Inferior parietal cortex (tissue), 1 donor: ENCODE data around the gene ARHGEF39.

Source experiments
- DNase-seq: peaks from one replicate; pipeline ENCODE4 v3.0.0-alpha.2; 2016; ENCODE audit errors: extremely low spot score

Gene ARHGEF39

DNA sequence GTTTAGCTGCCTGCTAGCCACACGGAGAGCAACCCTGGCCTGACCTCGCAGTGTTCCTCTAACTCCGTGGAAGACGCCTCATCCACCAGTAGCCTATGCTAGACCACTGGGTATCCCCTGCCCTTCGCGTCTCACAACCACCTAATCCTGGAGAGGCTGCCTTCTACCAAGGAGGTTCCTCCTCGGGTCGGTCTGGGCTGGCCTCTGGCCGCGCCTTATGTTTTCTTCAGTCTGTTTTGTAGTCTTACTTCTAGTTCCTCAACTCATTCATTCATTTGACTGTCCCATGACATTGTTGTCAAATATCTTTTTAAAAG, 26.3 kb upstream of the ARHGEF39 start:
- DNase-seq: no peak

DNA sequence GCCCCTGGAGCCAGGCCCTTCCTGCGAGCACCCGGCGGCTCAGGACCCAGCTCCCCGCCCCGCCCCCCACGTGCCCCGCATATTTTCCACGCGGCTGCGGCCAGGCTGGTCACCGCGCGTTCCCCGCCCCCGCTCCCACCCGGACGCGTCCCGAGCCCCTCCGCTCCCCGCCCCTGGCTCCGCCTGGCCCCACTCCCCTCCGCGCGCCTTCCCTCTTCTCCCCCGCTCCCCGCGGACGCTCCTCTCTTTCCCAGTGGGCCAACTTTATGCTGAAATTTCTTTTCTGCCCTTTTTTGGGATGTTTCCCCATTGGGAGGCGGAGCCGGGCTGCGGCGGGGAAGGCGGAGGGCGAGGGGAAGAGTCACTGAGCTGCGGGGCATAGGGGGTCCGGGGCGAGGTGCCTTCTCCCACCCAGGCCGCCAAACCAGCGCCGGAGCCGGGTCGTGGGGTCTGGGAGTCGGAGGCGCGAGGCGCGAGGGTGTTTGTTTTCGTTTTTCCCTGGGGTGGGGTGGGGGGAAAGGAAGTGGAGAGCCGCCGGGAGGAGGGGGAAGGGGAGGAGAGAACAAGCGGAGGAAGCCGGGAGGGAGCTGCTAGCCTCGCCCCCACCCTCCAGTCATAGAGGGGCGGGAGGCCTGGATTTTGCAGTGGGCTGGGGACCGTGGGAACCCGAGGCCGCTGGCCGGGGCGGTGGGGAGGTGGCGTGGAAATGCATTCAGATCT, 25.8 kb upstream of the ARHGEF39 start:
- no peak for DNase-seq

GRCh38 chr9:35690294-35690613, 25.3 kb upstream of the ARHGEF39 start:
- no peak for DNase-seq

DNA sequence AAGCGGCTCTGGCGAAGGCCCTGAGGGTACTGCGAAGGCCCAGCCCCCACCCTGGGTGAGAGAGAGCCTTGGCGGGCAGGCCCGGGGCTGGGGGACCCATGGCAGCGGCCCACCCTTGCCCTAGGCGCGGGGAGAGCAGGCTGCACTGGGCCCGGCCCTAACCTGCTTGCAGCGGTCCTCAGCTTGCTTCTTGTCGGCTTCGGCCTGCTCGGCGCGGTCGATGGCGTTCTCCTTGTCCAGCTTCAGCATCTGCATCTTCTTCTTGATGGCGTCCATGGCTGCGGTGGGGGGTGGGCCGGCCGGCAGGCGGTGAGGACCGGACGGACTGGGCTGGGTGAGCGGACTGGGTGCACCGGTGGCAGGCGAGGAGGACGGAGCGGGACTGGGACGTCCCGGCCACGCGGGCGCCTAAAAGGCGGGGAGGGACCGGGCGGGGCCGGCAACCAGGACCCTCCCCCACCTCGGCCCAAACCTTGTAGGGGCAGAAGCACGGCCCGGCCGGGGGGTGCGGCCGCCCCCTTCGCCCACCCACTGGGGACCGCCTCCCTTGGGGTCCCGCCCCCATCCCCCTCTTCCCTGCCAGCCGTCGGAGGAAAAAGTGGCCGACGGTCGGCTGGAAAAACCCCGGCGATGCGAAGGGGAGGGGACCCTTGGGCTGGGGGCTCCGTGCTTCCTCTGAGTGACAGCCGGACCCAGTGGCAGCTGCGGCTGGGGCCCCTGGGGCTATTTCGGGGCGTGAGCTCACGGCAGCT, 24.7 kb upstream of the ARHGEF39 start, which contains the start of gene TPM2:
Gene TPM2 (minus strand): TSS at position 384 of the 752 bp plus-strand sequence. CDS start 108 bp downstream, at position 276.
- no peak for DNase-seq

DNA sequence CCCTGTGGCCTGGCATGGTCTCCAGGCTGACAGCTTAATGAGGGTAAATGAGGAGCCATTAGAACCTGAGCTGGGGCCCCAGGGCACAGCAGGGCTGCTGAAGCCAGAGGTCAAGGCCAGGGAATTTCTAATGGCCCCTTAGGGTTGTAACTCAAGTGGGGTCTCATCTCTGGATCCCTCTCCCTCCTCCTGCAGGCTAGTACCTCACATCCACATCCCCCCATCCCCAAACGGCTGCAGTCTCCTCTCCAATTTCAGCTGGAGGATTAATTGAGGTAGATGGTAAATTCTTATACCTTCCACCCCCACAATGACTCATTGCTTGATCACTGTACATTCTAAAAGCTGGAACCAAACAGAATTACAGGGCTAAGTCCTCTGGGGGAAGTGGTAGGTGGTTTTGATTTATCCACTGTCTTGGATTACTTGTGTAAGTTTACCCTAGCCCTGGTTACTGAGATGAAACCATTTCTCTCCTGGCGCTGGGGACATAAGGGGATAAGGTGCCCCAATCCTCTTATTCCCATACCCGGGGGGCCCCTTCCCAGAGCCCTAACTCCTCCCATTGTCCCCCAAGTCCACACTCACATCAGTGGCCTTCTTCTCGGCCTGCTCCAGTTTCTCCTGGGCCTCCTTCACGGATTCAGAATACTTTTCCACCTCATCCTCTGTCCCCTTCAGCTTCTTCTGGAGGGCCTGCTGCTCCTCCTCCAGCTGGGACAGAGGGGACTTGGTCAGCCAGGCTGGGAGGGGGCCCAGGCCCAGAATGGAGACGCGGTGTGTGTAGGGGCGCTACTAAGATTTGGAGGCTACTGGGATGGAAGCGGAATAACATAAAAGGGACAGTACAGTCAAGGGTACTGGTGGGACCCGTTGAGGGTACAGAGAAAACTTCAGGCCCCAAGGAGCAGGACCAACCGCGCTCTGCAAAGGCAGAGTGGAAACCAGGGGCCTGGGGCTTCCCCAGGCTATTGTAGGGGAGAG, 23.9 kb upstream of the ARHGEF39 start:
- peak; percentile 29 for DNase-seq

GRCh38 chr9:35687972-35688557, 23.1 kb upstream of the ARHGEF39 start:
- no peak for DNase-seq

- no peak for DNase-seq
Measured at GRCh38 chr9:35687306-35687705, 22.3 kb upstream of the ARHGEF39 start.

DNA sequence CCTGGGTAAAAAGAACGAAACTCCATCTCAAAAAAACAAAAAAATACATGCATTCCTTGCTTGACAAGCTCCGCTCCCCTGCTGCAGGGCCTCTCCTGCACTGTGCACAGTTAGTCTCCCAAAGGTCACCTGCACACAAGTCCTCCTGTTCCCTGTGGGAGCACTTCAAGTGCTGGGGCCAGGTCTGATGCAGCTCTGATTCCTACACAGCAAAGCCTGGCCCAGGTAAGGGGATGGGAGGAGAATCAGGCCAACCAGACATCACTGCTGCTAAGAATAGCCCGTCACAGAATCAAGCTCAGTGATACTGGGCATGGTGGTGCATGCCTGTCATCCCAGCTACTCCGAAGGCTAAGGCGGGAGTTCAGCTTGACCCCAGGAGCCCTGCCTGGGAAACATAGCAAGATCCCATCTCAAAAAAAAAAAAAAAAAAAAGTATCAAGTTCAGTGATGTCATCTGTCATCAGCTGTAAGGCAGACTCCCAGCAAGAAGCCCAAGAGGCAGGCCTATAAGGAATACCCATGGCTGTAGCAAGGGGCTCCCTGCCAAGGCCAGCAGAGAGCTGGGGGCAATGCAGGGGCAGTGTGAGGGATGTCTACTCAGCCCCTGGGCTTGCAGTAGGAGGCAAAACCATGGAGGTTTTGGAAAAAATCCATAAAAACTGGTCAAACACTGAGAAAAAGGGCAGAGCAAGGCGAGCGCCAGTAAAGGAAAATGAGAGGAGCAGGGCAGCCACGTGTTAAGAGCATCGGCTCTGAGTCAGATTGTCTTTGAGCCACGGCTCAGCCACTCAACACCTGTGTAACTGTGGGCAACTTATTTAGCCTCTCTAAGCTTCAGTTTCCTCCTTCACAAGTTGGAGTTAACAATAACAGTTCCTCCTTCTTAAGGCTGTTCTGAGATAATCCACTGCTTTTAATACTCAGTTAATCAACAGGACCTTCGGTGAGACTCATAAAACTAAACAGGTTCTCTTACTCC, 21.5 kb upstream of the ARHGEF39 start:
- no peak for DNase-seq

- DNase-seq: no peak
Measured at GRCh38 chr9:35685506-35685905, 20.5 kb upstream of the ARHGEF39 start.

- DNase-seq: no peak
Measured at GRCh38 chr9:35684921-35685320, 19.9 kb upstream of the ARHGEF39 start.

DNA sequence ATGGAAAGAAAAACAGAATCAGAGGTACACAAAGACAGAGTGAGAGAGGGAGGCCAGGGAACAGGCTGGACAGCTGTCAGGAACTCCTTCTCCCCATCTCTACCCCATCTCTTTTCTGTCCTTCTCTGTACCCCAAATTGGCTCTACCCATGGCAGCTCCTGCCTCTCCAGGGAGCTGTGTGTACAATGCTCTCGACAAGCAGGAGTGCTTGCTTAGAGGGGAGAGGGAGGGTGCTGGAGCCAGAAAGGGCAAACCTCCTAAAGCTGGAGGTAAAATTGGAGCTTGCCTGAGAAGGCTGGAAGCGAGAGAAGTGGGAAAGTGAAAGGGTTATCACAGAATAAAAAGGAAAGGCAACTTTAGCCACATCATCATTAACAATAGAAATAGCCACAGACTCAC, 18.3 kb upstream of the ARHGEF39 start:
- DNase-seq: no peak

DNA sequence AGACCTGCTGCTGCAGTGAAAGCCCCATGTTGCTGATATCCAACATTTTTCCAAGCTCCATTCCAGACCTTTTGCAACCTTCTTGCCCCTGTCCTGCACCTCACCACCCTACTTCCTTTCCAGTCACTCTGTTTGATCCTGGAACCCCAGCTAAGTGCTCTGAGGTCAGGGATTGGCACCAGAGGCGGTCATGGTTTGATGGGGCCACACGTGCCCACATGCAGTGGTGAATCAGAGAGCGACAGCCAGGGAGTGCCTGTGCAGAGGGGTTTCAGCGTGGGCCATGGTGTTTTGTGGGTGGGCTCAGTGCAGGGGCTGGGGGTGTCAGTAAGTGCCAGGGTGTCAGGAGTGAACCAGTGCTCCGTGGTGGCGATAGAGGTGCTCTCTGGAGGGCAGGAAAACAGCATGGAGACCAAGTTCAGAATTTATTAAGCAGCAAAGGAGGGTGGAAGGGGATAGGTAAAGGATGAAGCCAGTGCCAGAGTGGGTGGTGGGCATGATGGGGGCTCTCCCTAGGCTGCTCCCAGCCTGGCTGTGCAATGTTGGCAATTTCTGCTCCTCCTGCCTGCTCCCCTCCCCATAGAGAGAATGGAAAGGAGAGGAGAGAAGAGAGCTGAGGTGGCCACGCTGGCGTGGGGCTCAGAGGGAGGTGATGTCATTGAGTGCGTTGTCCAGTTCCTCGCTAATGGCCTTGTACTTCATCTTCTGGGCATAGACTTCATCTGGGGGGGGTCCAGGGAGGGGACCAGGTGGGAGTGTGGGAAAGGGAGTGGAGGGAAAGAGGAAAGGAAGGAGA, 17.7 kb upstream of the ARHGEF39 start:
- no peak for DNase-seq

DNA sequence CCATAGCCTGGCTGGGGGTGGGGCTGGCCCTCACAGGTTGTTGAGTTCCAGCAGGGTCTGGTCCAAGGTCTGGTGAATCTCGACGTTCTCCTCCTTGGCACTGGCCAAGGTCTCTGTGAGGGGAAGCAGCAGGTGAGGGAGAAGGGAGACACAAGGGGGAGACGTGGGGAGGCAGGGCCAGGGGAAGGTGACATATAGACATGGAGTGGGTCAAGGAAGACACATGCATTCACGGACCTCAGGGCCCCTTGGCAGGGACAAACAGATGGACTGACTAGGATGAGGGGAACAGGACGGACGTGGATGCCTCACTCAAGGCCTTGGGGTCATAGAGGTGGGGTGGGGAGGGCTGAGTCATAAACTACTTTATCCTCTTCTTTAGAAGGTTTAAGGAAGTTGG, 17.1 kb upstream of the ARHGEF39 start:
- DNase-seq: no peak

- no peak for DNase-seq
Measured at GRCh38 chr9:35681341-35682002, 16.5 kb upstream of the ARHGEF39 start.

DNA sequence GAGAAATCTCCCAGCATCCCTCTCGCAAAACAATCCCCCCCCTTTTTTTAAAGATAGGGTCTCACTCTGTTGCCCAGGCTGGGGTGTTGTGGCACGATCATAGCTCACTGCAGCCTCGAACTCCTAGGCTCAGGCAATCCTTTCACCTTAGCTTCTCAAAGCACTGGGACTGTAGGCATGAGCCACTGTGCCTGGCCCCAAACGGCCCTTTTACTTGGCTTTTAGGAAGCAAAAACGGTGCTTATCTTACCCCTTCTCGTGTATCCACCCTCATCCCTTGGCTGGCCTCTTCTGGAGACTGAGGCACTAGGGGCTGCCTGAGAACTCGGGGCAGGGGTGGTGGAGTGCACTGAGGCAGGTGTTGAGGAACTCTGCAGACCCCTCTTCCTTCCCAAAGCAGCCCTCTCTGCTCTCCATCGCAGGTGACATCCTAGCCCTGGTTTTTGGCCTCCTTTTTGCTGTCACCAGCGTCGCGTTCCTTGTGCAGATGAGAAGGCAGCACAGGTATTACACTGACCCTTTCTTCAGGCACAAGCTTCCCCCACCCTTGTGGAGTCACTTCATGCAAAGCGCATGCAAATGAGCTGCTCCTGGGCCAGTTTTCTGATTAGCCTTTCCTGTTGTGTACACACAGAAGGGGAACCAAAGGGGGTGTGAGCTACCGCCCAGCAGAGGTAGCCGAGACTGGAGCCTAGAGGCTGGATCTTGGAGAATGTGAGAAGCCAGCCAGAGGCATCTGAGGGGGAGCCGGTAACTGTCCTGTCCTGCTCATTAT, 15.5 kb upstream of the ARHGEF39 start:
- no peak for DNase-seq

GRCh38 chr9:35679766-35680330, 14.9 kb upstream of the ARHGEF39 start:
- no peak for DNase-seq

DNA sequence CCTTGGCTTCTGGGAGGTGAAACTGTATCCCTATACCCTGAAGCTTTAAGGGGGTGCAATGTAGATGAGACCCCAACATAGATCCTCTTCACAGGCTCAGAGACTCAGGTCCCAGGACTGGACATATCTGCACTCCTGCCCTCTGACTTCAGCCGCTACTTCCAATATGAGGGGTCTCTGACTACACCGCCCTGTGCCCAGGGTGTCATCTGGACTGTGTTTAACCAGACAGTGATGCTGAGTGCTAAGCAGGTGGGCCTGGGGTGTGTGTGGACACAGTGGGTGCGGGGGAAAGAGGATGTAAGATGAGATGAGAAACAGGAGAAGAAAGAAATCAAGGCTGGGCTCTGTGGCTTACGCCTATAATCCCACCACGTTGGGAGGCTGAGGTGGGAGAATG, 14.1 kb upstream of the ARHGEF39 start:
- no peak for DNase-seq

DNA sequence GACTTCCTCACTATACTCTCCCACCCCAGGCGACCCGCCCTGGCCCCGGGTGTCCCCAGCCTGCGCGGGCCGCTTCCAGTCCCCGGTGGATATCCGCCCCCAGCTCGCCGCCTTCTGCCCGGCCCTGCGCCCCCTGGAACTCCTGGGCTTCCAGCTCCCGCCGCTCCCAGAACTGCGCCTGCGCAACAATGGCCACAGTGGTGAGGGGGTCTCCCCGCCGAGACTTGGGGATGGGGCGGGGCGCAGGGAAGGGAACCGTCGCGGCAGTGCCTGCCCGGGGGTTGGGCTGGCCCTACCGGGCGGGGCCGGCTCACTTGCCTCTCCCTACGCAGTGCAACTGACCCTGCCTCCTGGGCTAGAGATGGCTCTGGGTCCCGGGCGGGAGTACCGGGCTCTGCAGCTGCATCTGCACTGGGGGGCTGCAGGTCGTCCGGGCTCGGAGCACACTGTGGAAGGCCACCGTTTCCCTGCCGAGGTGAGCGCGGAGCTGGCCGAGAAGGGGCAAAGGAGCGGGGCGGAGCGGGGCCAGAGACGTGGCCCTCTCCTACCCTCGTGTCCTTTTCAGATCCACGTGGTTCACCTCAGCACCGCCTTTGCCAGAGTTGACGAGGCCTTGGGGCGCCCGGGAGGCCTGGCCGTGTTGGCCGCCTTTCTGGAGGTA, 10.9 kb upstream of the ARHGEF39 start:
- DNase-seq: no peak
